GM12878 (cell line): ENCODE data around the gene PPP4R4. TPM values are rescaled to one million over a fixed set of nuclear protein-coding genes. Genes with fewer than 3 reads are reported as not detected.

ENCODE experiments used
- ATAC-seq: fragments of 200-7000 bp; cut with Tn5 transposase; 3 replicates; pipeline ENCODE4 v1.9.1; 2020; ENCODE audit warnings: mild to moderate bottlenecking, moderate library complexity
- BruUV-seq: library from RNA; stranded (reverse); fragments of 400-500 nt; replicated peaks from 2 replicates; lab custom pipeline; 2021; lab: Mats Ljungman, UMichigan
- CTCF ChIA-PET: fragments of 300-600 bp; sonication (Branson Sonifier 250); formaldehyde crosslinking; extraction: SDS; loops from one replicate; lab custom pipeline; 2021; ENCODE audit warnings: inconsistent platforms; lab: Yijun Ruan, JAX
- POLR2A ChIA-PET: fragments of 350-600 bp; formaldehyde crosslinking; extraction: SDS; loops from one replicate; lab custom pipeline; 2021; ENCODE audit warnings: inconsistent platforms; lab: Charles Lee
- RAD21 ChIA-PET: fragments of 300-600 bp; sonication (Branson Sonifier 250); formaldehyde crosslinking; loops from one replicate; lab custom pipeline; 2023; ENCODE audit warnings: antibody characterized with exemption; ENCODE audit not compliant: unreplicated experiment; lab: Charles Lee
- SMC1A ChIA-PET: fragments of 300-600 bp; sonication (Branson Sonifier 250); formaldehyde crosslinking; loops from one replicate; lab custom pipeline; 2023; ENCODE audit not compliant: unreplicated experiment, uncharacterized antibody; lab: Charles Lee
- DNase-seq: peaks from one replicate; pipeline ENCODE4 v3.0.0-alpha.2; 2011; ENCODE audit warnings: low read depth, low spot score
- FAIRE-seq: peaks from 3 replicates; lab custom pipeline; 2011; peaks lifted over from hg19 to GRCh38; lab: Jason Lieb, UNC
- H2AFZ ChIP-seq: 2 replicates; pipeline ENCODE4 v1.6.0; 2011; ENCODE audit warnings: low read depth, low read length, control low read depth; ENCODE audit not compliant: control insufficient read depth
- H3K27ac ChIP-seq: 2 replicates; pipeline ENCODE4 v1.5.1; 2011; ENCODE audit warnings: control low read depth; ENCODE audit not compliant: control insufficient read depth, insufficient read depth
- H3K27me3 ChIP-seq, 2 experiments: replicated peaks in 1 of 2; 2 replicates each; pipeline versions ENCODE4 v1.6.0 to v1.6.1; 2011; ENCODE audit warnings: low read length in 1 of 2; ENCODE audit not compliant: control insufficient read depth in 2 of 2, insufficient read depth in 2 of 2
- H3K36me3 ChIP-seq, 2 experiments: 2 replicates each; pipeline ENCODE4 v1.5.1; 2011; ENCODE audit warnings: low read length in 1 of 2; ENCODE audit not compliant: control insufficient read depth in 2 of 2, insufficient read depth in 2 of 2
- H3K4me1 ChIP-seq: 2 replicates; pipeline ENCODE4 v1.6.1; 2011; ENCODE audit warnings: mild to moderate bottlenecking, low read length, moderate library complexity, mixed read lengths; ENCODE audit not compliant: control insufficient read depth, insufficient read depth
- H3K4me2 ChIP-seq: 2 replicates; pipeline ENCODE4 v1.6.0; 2011; ENCODE audit warnings: control low read depth; ENCODE audit not compliant: control insufficient read depth, insufficient read depth
- H3K4me3 ChIP-seq: fragments of 200-600 bp; sonication (generic); 2 replicates; pipeline ENCODE4 v1.5.1; 2016
- H3K79me2 ChIP-seq: 2 replicates; pipeline ENCODE4 v1.6.0; 2011; ENCODE audit warnings: low read length; ENCODE audit not compliant: control insufficient read depth, insufficient read depth
- H3K9ac ChIP-seq: 2 replicates; pipeline ENCODE4 v1.8.0; 2011; ENCODE audit warnings: low read length, control low read depth, mixed read lengths; ENCODE audit not compliant: control insufficient read depth, insufficient read depth
- H3K9me3 ChIP-seq: replicated peaks from 3 replicates; pipeline ENCODE4 v1.5.1; 2011; ENCODE audit warnings: mild to moderate bottlenecking, low read length; ENCODE audit not compliant: control insufficient read depth, insufficient read depth
- H4K20me1 ChIP-seq: 2 replicates; pipeline ENCODE4 v1.6.0; 2011; ENCODE audit not compliant: control insufficient read depth, insufficient read depth
- BHLHE40 ChIP-seq, 2 experiments: fragments of 450-650 bp in 1 of 2; IDR thresholded peaks; 2 replicates each; pipeline ENCODE4 v1.6.1; 2011 to 2017; ENCODE audit warnings: low read depth in 2 of 2, borderline replicate concordance in 1 of 2, improper control_type of control experiment in 1 of 2, low read length in 1 of 2, mild to moderate bottlenecking in 1 of 2
- ETV6 ChIP-seq, 2 experiments: fragments of 450-650 bp in 1 of 2; IDR thresholded peaks in 1 of 2; conservative IDR thresholded peaks in 1 of 2; 2 replicates each; pipeline ENCODE4 v1.6.1; 2014; ENCODE audit warnings: antibody characterized with exemption in 1 of 2, borderline replicate concordance in 1 of 2, low read depth in 1 of 2, mild to moderate bottlenecking in 1 of 2, moderate library complexity in 1 of 2
- GABPA ChIP-seq: IDR thresholded peaks from 2 replicates; pipeline ENCODE4 v1.6.1; 2014; ENCODE audit warnings: antibody characterized with exemption, low read depth, mild to moderate bottlenecking, inconsistent platforms
- MXI1 ChIP-seq: fragments of 150-350 bp; IDR thresholded peaks from 2 replicates; pipeline ENCODE4 v1.6.1; 2011; ENCODE audit warnings: low read depth, mild to moderate bottlenecking, inconsistent platforms, low read length, improper control_type of control experiment
- NKRF ChIP-seq: fragments of 450-650 bp; conservative IDR thresholded peaks from 2 replicates; pipeline ENCODE4 v1.6.1; 2017; ENCODE audit warnings: mild to moderate bottlenecking, moderate library complexity
- RELB ChIP-seq: fragments of 450-650 bp; IDR thresholded peaks from 2 replicates; pipeline ENCODE4 v1.6.1; 2017; ENCODE audit warnings: low read depth, mild to moderate bottlenecking, moderate library complexity
- SUPT20H ChIP-seq: IDR thresholded peaks from 2 replicates; pipeline ENCODE4 v1.6.1; 2011; ENCODE audit warnings: low read depth, mild to moderate bottlenecking, low read length, moderate library complexity, borderline replicate concordance; ENCODE audit not compliant: control insufficient read depth
- YY1 ChIP-seq: IDR thresholded peaks from 2 replicates; pipeline ENCODE4 v1.6.1; 2011; ENCODE audit warnings: low read depth, mild to moderate bottlenecking, low read length
- ZBTB11 ChIP-seq: fragments of 450-650 bp; formaldehyde crosslinking; IDR thresholded peaks from 2 replicates; pipeline ENCODE4 v1.5.0; 2022; ENCODE audit warnings: mild to moderate bottlenecking, missing genetic modification characterization
- ZNF687 ChIP-seq: fragments of 450-650 bp; IDR thresholded peaks from 2 replicates; pipeline ENCODE4 v1.6.1; 2017; ENCODE audit warnings: mild to moderate bottlenecking, moderate library complexity
- WGBS: methylation state at CpG from one replicate; pipeline ENCODE4 v1.1.6; 2016; ENCODE audit warnings: low lambda C conversion rate; ENCODE audit not compliant: insufficient replicate concordance, insufficient coverage; ENCODE audit errors: missing lambda C conversion rate; 5-methylcytosine and 5-hydroxymethylcytosine counted together
- in situ Hi-C: fragments of 300-500 bp; cut with MboI; formaldehyde crosslinking; loops from 9 replicates; pipeline ENCODE4 v1.14.3; 2018; ENCODE audit warnings: mixed read lengths
- intact Hi-C: fragments of 100-400 bp; cut with micrococcal nuclease; formaldehyde crosslinking; loops from one replicate; pipeline ENCODE4 v1.14.2; 2022; ENCODE audit not compliant: unreplicated experiment
- polyA plus RNA-seq, 11 experiments: library from polyadenylated mRNA; depleted of rRNA in 4 of 11; unstranded in 6 of 11; stranded (reverse) in 5 of 11; fragments of >200 nt; fragmentation: Nextera tagmentation in 4 of 11; fragmentation: Illumina TruSeq in 1 of 11; extraction: Ambion mirVana in 4 of 11; extraction: Trizol in 1 of 11; gene quantifications; 1 replicate in 1 of 11; 2 replicates in 10 of 11; pipeline versions ENCODE4 v1.2.1 to v1.2.3, GENCODE V29; 2011 to 2016; ENCODE audit warnings: inconsistent platforms in 2 of 11, missing spikeins in 2 of 11, low read depth in 1 of 11
- total RNA-seq, 4 experiments: library from RNA; depleted of rRNA in 3 of 4; stranded (reverse); fragments of >200 nt in 3 of 4; fragmentation: Illumina TruSeq in 1 of 4; extraction: Trizol in 1 of 4; gene quantifications; 2 replicates each; pipeline versions ENCODE4 v1.2.1 to v1.2.3, GENCODE V29; 2013 to 2021

PPP4R4 gene
- total and polyA plus RNA-seq, 10 of the 15 experiments (the other 5 are each of a cell fraction or from before 2014, with no cell fraction given): 0.01 to 0.13 (median 0.08) TPM; not detected in 4

GRCh38 chr14:94213021-94213420, 38.9 kb downstream of the PPP4R4 start (continued):
- TF ChIP-seq RELB (no peak), ZNF687 (no peak)

- intact Hi-C loops: no loop called here
- WGBS: 50% methylated on average over 2 of the region's 2 CpGs
- Histone ChIP-seq H3K4me2 (no peak overlapping the region), H3K4me3 (no peak overlapping the region), H3K4me1 (no peaks in the 10 kb centered on the region), H4K20me1 (no peaks in the 10 kb centered on the region), H3K27me3 (no peaks in the 10 kb centered on the region; a peak in 1 of 4 replicates), H3K9ac (no peak overlapping the region), H3K27ac (no peak overlapping the region), H3K36me3 (no peaks in the 10 kb centered on the region), H2AFZ (no peak overlapping the region), H3K79me2 (no peaks in the 10 kb centered on the region), H3K9me3 (no peaks in the 10 kb centered on the region)
- BruUV-seq: no TSS peak
- ATAC-seq: no peak
- FAIRE-seq: no peak
- in situ Hi-C loops: no loop called here
- POLR2A ChIA-PET: no interaction called here
- CTCF ChIA-PET: no interaction called here
- RAD21 ChIA-PET: no interaction called here
- SMC1A ChIA-PET: no interaction called here
- no peak for DNase-seq
- no peak for TF ChIP-seq ETV6 (conservative IDR thresholded peaks at IDR 0.05 in 1 of 2, IDR thresholded peaks at IDR 0.05 in 1 of 2; ENCODE audit: borderline replicate concordance in 1 of 2, low read depth in 1 of 2)
- TF ChIP-seq GABPA: no peak
- no peak for TF ChIP-seq MXI1
- no peak for TF ChIP-seq SUPT20H
- TF ChIP-seq NKRF: no peak
- TF ChIP-seq YY1: no peak
- no peak for TF ChIP-seq BHLHE40 (IDR thresholded peaks at IDR 0.05; ENCODE audit: borderline replicate concordance in 1 of 2, low read depth in 2 of 2, low read length in 1 of 2)
- TF ChIP-seq ZBTB11 (CRISPR knock-in tag): no peak
Measured at GRCh38 chr14:94213741-94214140, 39.6 kb downstream of the PPP4R4 start.
